Thoracic aorta (tissue), 2 donors: ENCODE results near the gene USP47. TPM values are rescaled to one million over a fixed set of nuclear protein-coding genes. Genes with fewer than 3 reads are reported as not detected.

Source experiments
- ATAC-seq: fragments of 150-250 bp; one replicate; pipeline ENCODE4 v1.8.0; 2017; ENCODE audit warnings: low read depth; ENCODE audit not compliant: insufficient number of reproducible peaks, low FRiP score
- DNase-seq: peaks from one replicate; pipeline ENCODE4 v3.0.0-alpha.2; 2020; ENCODE audit warnings: low spot score
- H3K27ac ChIP-seq, 2 donors: fragments of 200-600 bp; sonication (generic); 1 replicate in 1 of 2; 2 replicates in 1 of 2; pipeline ENCODE4 v1.5.1; 2016; ENCODE audit warnings: mild to moderate bottlenecking in 2 of 2, moderate library complexity in 2 of 2
- H3K27me3 ChIP-seq: fragments of 200-600 bp; sonication (generic); replicated peaks from 2 replicates; pipeline ENCODE4 v1.6.0; 2016; ENCODE audit warnings: mild to moderate bottlenecking; ENCODE audit not compliant: insufficient read depth
- H3K36me3 ChIP-seq: fragments of 200-600 bp; sonication (generic); one replicate; pipeline ENCODE4 v1.5.1; 2016
- H3K4me1 ChIP-seq, 2 donors: fragments of 200-600 bp; sonication (generic); 1 replicate in 1 of 2; 2 replicates in 1 of 2; pipeline versions ENCODE4 v1.5.1 to v1.6.0; 2016; ENCODE audit warnings: low read depth in 2 of 2, mild to moderate bottlenecking in 1 of 2; ENCODE audit not compliant: control insufficient read depth in 1 of 2
- H3K4me3 ChIP-seq: fragments of 200-600 bp; sonication (generic); 2 replicates; pipeline ENCODE4 v1.5.1; 2016; ENCODE audit warnings: mild to moderate bottlenecking
- H3K9me3 ChIP-seq: fragments of 200-600 bp; sonication (generic); 2 replicates; pipeline ENCODE4 v1.5.1; 2016
- CTCF ChIP-seq: fragments of 200-600 bp; sonication (generic); IDR thresholded peaks from one replicate; pipeline ENCODE4 v1.5.1; 2019; ENCODE audit warnings: antibody characterized with exemption
- total RNA-seq, 2 donors: library from RNA; depleted of rRNA; stranded (reverse); fragments of >200 nt; gene quantifications; one replicate each; pipeline versions ENCODE4 v1.1.0 to v1.2.3, GENCODE V29; 2016

The USP47 gene
- total RNA-seq, 2 donors from 2014 or later: 55.0 to 86.4 TPM

- Histone ChIP-seq H3K9me3 (no peaks in the 10 kb centered on the region), H3K27ac (no peak overlapping the region), H3K36me3 (no peaks in the 10 kb centered on the region), H3K4me1 (peaks cover 0 to 9% of the 10 kb centered on the region in 2 donors), H3K27me3 (no peaks in the 10 kb centered on the region), H3K4me3 (no peak overlapping the region)
- DNase-seq (no peak), ATAC-seq (no peak)
- TF ChIP-seq CTCF: no peak
Observed at GRCh38 chr11:11963067-11963466, 121.3 kb downstream of the USP47 start.

- H3K4me3 ChIP-seq: no peak overlapping the region
- peaks cover 0 to 17% of the 10 kb centered on the region in 2 donors for H3K4me1 ChIP-seq
- TF ChIP-seq CTCF: no peak
- no peaks in the 10 kb centered on the region for H3K36me3 ChIP-seq
- no peak overlapping the region for H3K27ac ChIP-seq
- DNase-seq (no peak), ATAC-seq (no peak)
- H3K9me3 ChIP-seq: no peaks in the 10 kb centered on the region
- H3K27me3 ChIP-seq: no peaks in the 10 kb centered on the region
Observed at GRCh38 chr11:11963842-11964773, 122.3 kb downstream of the USP47 start.

- Histone ChIP-seq H3K27me3 (no peaks in the 10 kb centered on the region), H3K27ac (no peak overlapping the region), H3K4me1 (peaks cover 0 to 23% of the 10 kb centered on the region in 2 donors), H3K9me3 (no peaks in the 10 kb centered on the region), H3K4me3 (no peak overlapping the region), H3K36me3 (no peaks in the 10 kb centered on the region)
- DNase-seq: no peak
- no peak for TF ChIP-seq CTCF
- no peak for ATAC-seq
Observed at GRCh38 chr11:11964774-11965150, 123.0 kb downstream of the USP47 start.

GRCh38 chr11:11965192-11965591, 123.4 kb downstream of the USP47 start:
- H3K9me3 ChIP-seq: no peaks in the 10 kb centered on the region
- H3K4me1 ChIP-seq: peaks cover 0 to 28% of the 10 kb centered on the region in 2 donors
- DNase-seq: no peak
- no peak overlapping the region for H3K27ac ChIP-seq
- no peaks in the 10 kb centered on the region for H3K27me3 ChIP-seq
- TF ChIP-seq CTCF: no peak
- no peaks in the 10 kb centered on the region for H3K36me3 ChIP-seq
- H3K4me3 ChIP-seq: no peak overlapping the region
- ATAC-seq: no peak

- no peak for ATAC-seq
- Histone ChIP-seq H3K36me3 (no peaks in the 10 kb centered on the region), H3K4me3 (no peak overlapping the region), H3K27me3 (no peaks in the 10 kb centered on the region), H3K9me3 (no peaks in the 10 kb centered on the region), H3K4me1 (peaks cover 0 to 34% of the 10 kb centered on the region in 2 donors), H3K27ac (no peak overlapping the region)
- TF ChIP-seq CTCF: no peak
- DNase-seq: no peak
Observed at GRCh38 chr11:11965656-11966353, 124.0 kb downstream of the USP47 start.
